ENCODE measurements around the gene SCAMP3.

- TF ChIP-seq POLR2A (IDR thresholded peaks at IDR 0.05), result no peak
- no peak for TF ChIP-seq CTCF (IDR thresholded peaks at IDR 0.05)
- no peak for TF ChIP-seq EP300 (IDR thresholded peaks at IDR 0.05)
- no peak for TF ChIP-seq POLR2AphosphoS5 (IDR thresholded peaks at IDR 0.05)
Observed at GRCh38 chr1:155286544-155286943, 24.4 kb upstream of the SCAMP3 start.

Data from stomach (tissue), 4 donors.